GM19099 (cell line): ENCODE results near the gene CYP19A1.

ENCODE experiments used
- POLR2A ChIP-seq: IDR thresholded peaks from 3 replicates; pipeline ENCODE4 v1.6.1; 2011; ENCODE audit warnings: low read depth; ENCODE audit not compliant: insufficient read length; ENCODE audit errors: extremely low read depth

CYP19A1 gene

GRCh38 chr15:51368751-51369450, 30.5 kb upstream of the CYP19A1 start:
- no peak for TF ChIP-seq POLR2A

- no peak for TF ChIP-seq POLR2A
These were observed 29.9 kb upstream of the CYP19A1 start for GRCh38 chr15:51368307-51368706.

GRCh38 chr15:51367322-51367976, 29.1 kb upstream of the CYP19A1 start:
- TF ChIP-seq POLR2A, result no peak

- no peak for TF ChIP-seq POLR2A
These were observed 28.5 kb upstream of the CYP19A1 start for GRCh38 chr15:51366920-51367319.

- no peak for TF ChIP-seq POLR2A
These were observed 27.7 kb upstream of the CYP19A1 start for GRCh38 chr15:51366071-51366470.

- TF ChIP-seq POLR2A, result no peak
These were observed 27.0 kb upstream of the CYP19A1 start for GRCh38 chr15:51365417-51365816.

GRCh38 chr15:51363383-51363782, 25.0 kb upstream of the CYP19A1 start:
- TF ChIP-seq POLR2A, result no peak

- no peak for TF ChIP-seq POLR2A
These were observed 21.6 kb upstream of the CYP19A1 start for GRCh38 chr15:51359981-51360380.

- no peak for TF ChIP-seq POLR2A
These were observed 18.6 kb upstream of the CYP19A1 start for GRCh38 chr15:51356983-51357382.

GRCh38 chr15:51356147-51356546, 17.8 kb upstream of the CYP19A1 start:
- no peak for TF ChIP-seq POLR2A

- no peak for TF ChIP-seq POLR2A
These were observed 16.7 kb upstream of the CYP19A1 start for GRCh38 chr15:51355096-51355495.

- no peak for TF ChIP-seq POLR2A
These were observed 15.6 kb upstream of the CYP19A1 start for GRCh38 chr15:51353976-51354375.

GRCh38 chr15:51350723-51351122, 12.3 kb upstream of the CYP19A1 start:
- TF ChIP-seq POLR2A, result no peak

GRCh38 chr15:51349156-51349844, 10.9 kb upstream of the CYP19A1 start:
- no peak for TF ChIP-seq POLR2A

GRCh38 chr15:51348688-51349087, 10.3 kb upstream of the CYP19A1 start:
- no peak for TF ChIP-seq POLR2A

- no peak for TF ChIP-seq POLR2A
These were observed 7.7 kb upstream of the CYP19A1 start for GRCh38 chr15:51346136-51346535.
